HG03025 (cell line): ENCODE data around the gene LRRIQ1.

Experiments
- ATAC-seq: cut with Tn5 transposase; IDR thresholded peaks from one replicate; pipeline ENCODE4 v1.9.1; 2021; ENCODE audit warnings: mild to moderate bottlenecking, moderate library complexity; ENCODE audit not compliant: unreplicated experiment, low FRiP score

LRRIQ1 gene

GRCh38 chr12:85278598-85279448 lies 242.7 kb downstream of the LRRIQ1 start:
- ATAC-seq: no peak

GRCh38 chr12:85279449-85280164 lies 243.5 kb downstream of the LRRIQ1 start:
- ATAC-seq: no peak

GRCh38 chr12:85280165-85280983 lies 244.2 kb downstream of the LRRIQ1 start, which contains the start of gene ALX1:
Gene ALX1, plus strand, starts transcription at chr12:85280220. Its CDS starts 42 bp downstream, at chr12:85280262.
- no peak for ATAC-seq

GRCh38 chr12:85280984-85281630 lies 245.0 kb downstream of the LRRIQ1 start:
- no peak for ATAC-seq

- ATAC-seq: no peak
These were observed 245.6 kb downstream of the LRRIQ1 start for GRCh38 chr12:85281636-85282312.

- no peak for ATAC-seq
These were observed 247.4 kb downstream of the LRRIQ1 start for GRCh38 chr12:85283560-85283959.
